Stimulated activated CD8-positive, alpha-beta memory T cell treated with anti-CD3 and anti-CD28 coated beads, Interleukin-15, amount 100 ng/mL, for 4 hours (primary cell): Measurements from ENCODE around the gene HIPK1.

Experiments
- DNase-seq, 2 donors: peaks; one replicate each; pipeline ENCODE4 v3.0.0-alpha.2; 2020; ENCODE audit warnings: low read depth in 2 of 2

HIPK1 gene

DNA sequence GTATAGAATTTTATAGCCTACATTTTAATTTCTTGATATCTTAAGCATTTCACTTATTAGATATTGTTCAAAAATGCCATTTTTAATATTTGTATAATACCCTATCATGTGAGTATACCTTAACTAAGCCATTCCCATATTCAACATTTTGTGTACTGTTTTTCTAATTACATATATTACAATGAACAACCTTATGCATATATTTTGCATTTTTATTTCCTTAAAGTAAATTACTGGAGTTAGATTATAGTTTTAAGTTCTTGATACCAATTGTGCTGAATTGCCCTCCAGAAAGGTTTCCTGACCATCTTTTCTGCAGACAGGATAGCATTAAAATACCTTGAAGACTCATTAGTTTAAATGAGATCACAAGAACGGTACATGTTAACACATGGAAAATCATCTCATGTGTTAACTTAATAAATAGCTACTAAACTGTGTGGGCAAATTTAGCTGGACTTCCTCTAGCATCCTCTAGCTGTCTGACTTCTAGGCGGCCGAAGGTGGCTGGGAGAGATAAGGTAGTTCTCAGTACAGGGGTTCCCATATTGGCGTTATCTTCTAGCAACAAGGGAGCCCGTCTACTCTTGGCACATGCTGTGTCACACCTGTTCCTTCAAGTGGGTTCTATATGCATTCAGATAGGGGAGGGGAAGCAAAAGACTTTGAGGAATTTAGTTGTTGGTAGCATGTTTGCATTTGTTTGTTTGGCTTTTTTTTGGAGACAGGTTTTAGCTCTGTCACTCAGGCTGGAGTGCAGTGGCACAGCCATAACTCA lies 15.0 kb upstream of the HIPK1 start:
- no peak for DNase-seq

DNA sequence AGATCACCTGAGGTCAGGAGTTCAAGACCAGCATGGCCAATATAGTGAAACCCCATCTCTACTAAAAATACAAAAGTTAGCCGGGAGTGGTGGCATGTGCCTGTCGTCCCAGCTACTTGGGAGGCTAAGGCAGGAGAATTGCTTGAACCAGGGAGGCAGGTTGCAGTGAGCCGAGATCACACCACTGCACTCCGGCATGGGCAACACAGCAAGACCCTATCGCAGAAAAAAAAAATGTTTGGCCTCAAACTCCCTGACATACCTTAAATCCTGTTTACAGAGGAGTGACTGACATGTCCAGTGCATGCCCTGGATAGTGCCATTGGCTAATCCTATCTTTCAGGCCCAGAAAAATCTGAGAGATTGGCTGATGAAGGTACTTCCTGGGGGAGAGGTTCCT lies 12.2 kb upstream of the HIPK1 start:
- no peak for DNase-seq

DNA sequence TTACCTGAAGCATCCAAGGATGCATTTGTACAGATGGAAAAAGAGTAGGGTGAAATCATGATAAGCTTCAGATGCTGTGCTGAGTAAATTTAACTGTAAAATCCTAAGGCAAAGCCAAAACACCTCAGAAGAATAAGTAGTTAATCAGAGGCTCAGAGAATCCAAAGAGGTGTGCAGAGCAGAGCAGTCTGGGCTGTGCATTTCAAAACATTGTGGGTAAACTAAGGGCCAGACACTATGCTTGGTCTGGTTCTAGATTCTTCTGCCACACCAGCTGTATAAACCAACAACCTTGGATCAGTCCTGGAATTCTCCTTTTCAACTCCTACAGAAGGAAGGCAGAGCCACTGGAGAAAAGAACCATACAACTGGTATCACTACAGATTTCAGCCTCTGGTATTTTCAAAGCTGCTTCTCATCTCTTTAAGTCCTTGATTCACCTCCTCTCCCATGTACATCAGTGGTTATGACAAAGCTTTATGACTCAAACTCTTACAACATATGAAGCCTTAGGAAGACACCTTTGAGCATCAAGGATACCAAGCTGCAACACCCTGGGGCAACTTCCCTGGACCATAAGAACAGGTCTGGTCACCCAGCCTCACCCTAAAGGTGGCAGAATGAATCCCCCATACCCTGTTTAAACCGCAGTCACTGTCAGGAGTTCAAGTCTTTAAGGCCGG lies 11.6 kb upstream of the HIPK1 start:
- no peak for DNase-seq

DNA sequence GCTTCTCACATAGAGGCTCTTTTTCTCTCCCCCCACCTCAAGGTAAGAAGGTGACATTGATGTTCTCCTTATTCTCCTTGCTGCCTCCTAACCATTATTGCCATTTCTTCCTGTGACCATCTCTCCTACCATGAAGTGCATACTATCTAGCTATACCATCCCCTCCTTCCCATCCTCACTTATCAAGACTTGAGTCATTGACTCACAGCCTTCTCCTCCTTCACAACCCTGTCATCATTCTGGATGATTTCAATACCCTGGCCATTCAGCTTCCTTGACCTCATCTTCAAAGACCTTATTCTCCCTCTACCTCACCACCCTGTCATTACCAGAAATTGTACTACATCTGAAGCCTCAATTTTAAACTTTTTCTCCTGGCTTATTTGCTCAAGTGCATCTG lies 10.9 kb upstream of the HIPK1 start:
- no peak for DNase-seq

DNA sequence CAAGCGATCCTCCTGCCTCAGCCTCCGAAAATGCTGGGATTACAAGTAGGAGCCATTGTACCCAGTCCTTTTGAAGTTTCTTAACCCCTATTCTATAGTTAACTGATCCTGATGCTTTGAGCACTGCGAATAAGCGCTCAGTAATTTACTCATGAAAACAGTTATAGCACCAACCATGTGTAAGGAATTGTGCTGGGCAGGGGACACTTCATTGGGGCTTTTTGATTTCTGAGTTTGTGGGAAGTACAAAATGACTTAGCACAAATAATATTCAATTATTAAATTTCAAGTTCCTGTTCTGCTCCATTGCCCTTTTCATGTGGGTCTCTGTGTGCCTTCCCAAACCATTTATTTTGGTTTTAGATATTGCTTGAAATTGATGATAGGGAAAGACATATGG lies 6.2 kb upstream of the HIPK1 start:
- no peak for DNase-seq

DNA sequence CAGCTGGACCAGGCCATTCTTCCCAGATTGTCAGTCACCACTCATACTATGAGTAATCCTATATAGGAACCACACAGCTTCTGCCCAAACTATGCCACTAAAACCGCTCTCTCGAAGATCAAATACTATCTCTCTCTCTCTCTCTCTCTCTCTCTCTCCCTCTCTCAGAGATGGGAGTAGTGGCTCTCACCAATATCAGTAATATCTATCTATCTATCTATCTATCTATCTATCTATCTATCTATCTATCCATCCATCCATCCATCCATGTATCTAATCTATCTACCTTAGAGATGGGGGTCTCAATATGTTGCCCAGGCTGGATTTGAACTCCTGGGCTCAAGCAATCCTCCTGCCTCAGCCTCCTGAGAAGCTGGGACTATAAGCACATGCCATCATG lies 4.7 kb upstream of the HIPK1 start:
- no peak for DNase-seq

DNA sequence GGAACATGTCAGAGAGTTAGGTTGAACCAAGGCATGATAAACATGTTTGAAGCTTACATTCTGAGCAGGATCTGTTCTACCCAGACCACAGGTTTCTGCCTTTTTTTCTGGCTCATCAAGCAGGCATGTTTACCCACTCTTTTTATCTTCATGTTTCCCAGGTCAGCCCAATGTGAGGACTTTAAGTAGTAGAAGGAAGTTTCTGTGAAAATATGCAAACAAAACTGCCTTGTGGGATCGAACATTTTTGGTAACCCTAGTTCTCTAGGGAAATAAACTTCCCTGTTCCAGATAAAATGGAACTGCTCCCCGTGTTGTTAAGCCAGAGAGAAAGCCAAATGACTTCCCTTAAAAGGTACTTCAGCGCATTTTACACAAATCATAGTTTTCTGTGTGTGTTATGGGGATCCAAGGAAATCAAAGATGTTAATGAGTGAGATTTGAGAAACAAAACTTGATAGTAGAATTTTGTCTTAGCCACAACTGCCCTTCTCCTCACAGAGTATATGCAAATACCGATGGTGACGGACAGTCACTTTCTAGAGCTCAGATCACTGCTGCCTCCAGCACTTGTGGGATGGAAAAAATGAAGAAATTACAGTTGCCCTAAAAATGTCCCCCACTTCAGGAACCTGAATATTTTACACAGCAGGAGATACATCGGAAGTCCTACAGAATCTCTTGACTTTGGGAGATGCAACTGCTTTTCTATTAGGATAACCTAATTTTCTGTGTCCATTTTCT lies 765 bp upstream of the HIPK1 start:
- DNase-seq: no peak

DNA sequence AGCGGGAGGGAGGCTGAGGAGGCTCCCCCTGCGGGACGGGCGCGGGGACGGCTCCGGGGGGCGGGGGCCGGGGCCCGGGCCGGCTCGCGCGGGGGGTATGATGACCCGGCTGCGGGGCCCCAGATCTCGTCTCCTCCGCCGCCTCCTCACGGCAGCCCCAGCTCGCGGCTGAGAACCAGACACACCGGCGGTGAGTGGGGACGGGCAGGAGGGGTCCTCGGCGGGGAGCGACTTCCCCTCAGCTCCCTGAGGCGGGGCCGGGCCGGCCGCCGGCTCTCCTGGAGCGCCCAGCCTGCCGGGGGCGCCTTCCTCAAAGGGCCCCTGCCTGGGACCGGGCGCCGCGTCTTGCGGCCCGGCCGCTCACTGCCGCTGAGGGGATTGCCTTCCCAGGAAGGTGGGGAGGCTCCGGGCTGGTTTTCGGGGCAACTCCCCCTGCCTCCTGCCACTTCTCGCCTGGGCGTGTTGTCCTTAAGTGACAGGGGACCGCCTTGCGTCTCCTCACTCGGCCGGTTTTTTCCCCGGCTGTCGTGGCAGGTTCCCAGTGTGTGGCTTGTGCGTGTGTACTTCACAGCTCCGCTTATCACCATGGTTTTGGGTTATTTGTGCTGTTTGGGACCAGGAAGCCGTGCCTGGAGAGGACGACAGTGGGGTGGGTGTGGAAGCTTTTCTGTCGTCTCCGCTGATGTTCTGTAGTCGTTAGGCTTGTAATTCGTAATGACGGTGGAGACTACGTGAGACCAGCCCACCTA lies 800 bp downstream of the HIPK1 start:
- peak; percentile 36 to 45 for DNase-seq

DNA sequence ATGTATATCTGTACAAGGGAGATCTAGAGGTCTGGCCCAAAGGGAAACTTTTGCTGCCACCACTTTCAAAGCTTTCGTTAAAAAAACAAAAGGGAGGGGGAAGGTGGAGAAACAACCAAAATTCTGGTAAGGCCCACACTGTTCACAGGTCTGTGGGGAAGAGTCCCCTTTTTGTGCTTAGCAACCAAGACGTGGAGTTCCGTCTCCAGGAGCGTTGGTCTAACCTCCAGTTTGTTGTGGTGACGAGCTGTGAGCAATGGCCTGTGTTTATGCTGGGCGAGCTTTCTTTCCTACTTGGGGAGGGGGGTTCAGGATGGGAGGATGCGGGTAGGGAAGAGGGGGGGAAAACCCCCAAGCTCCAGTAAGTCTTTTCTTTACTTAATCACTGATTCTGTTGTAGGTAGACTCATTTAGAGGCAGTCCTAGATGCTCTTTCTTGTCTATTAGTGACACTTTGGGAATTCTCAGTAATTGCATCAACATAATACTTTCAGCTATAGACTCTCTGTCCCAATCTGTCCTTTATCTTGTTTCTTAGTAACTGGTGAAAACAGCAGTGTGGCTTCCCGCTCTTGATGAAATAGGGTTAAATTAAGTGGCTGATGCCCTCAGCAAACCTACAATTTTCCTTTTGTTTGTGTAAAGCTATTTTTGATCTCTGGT lies 1.5 kb downstream of the HIPK1 start:
- DNase-seq: peak; percentile 39 to 53

DNA sequence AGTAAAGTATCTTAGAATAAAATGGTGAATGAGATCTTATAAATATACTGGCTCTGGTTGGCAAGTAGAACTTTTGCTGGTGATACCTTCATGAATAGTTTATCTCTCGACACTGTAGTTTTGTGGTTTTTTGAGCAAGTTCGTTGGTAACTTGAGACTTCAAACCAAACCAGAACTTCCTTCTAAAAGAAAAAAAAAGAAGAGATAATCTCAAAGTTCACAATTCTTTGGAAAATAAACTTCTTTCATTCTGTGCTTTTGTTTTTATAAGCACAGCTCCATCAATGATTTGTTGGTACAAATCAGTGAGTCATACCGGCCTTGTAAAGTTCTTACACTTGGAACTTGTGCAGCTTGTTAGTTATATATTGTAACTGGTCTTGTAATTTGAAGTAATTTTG lies 2.3 kb downstream of the HIPK1 start:
- no peak for DNase-seq

DNA sequence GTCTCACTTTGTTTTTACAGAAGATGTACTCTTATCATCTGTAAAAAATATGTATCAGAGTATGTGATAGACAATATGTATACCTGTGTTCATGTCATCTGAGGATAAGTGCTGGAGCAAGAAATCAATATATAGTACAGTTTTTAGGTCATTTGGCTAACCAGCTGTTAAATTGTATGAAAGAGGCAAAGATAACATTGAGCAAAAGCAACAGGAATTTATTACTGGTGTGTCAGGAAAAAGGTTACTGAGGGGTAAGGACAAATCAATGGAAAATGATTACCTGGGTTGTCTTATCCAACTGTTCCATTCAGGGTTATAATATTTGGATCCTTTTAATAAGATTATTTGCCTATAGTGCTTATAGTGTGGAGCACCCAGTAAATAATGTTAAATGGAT lies 4.9 kb downstream of the HIPK1 start:
- no peak for DNase-seq

DNA sequence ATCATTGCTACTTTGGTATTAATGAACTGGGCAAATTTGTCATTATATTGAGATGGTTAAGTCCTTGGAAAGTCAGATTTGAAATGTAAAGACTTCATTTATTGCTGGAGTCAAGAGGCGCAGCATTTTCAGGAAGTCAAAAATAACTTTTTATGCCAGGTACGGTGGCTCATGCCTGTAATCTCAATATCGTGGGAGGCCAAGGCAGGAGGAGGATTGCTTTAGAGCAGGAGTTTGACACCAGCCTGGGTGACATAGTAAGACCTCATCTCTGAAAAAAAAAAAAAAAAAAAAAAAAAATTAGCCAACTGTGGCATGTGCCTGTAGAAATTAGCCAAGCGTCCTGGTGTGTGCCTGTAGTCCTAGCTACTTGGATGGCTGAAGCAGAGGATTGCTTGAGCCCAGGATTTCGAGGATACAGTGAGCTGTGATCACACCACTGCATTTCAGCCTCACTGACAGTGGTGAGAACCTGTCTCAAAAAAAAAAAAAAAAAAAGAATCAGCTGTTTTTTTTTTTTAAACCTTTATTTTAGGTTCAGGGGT lies 5.5 kb downstream of the HIPK1 start:
- no peak for DNase-seq

DNA sequence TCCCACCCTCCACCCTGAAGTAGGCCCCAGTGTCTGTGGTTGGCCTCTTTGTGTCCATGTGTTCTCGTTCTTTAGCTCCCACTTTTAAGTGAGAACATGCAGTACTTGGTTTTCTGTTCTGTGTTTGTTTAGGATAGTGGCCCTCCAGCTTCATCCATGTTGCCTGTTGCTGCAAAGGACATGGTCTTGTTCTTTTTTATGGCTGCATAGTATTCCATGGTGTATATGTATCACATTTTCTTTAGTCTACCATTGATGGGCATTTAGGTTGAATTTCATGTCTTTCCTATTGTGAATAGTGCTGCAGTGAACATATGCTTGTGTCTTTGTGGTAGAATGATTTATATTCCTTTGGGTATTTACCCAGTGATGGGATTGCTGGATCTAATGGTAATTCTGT lies 6.1 kb downstream of the HIPK1 start:
- no peak for DNase-seq

DNA sequence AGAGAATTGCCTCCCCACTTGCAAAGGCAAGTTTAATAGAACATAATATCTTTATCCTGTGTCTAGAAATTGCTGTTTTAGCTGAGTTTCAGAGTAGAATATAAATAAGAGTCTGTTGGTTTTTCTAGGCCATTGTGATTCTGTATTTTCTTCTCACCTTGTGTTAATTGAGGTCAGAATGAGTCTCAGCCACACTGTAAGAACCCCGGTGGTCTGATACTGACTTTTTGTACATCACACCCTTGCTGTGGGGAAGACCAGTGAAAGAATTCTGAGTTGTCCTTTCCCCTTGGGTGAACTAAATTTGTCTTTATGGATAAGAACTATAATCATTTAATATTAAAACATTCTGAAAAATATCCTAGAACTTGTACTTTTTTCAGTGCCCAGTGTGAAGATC lies 6.8 kb downstream of the HIPK1 start:
- DNase-seq: no peak

DNA sequence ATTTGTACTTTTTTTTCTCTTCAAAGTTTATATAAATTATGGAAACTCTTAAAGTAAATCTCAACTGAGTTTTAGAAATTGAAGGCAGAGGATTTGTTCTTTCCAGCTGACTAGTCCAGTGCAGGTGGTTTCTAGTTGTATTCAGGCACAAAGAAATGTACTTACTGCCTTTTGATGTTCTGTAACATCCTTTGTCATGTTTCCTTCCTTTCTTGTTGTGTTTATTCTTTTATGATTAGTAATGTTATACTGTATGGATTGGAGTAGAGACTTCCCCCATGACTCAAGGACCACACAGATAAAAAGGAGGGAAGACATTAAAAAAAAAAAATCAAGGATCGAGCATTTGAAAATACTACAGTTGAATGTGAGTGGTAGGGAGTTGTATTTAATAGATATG lies 8.0 kb downstream of the HIPK1 start:
- DNase-seq: no peak

DNA sequence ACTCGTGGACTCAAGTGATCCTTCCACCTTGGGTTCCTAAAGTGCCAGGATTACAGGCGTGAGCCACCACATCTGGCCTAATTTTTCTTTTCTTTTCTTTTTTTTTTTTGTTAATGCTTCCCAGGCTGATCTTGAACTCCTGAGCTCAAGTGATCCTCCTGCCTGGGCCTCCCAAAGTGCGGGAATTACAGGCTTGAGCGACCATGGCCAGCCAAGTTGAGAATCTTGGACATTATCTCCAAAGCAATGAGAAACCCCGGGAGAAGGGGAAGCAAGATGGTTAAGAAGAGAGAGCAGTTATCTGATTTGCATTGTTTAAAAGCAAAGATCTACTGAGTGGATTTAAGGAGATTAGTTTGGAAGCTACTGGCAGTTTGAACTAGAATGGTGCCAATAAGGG lies 9.1 kb downstream of the HIPK1 start:
- DNase-seq: no peak

DNA sequence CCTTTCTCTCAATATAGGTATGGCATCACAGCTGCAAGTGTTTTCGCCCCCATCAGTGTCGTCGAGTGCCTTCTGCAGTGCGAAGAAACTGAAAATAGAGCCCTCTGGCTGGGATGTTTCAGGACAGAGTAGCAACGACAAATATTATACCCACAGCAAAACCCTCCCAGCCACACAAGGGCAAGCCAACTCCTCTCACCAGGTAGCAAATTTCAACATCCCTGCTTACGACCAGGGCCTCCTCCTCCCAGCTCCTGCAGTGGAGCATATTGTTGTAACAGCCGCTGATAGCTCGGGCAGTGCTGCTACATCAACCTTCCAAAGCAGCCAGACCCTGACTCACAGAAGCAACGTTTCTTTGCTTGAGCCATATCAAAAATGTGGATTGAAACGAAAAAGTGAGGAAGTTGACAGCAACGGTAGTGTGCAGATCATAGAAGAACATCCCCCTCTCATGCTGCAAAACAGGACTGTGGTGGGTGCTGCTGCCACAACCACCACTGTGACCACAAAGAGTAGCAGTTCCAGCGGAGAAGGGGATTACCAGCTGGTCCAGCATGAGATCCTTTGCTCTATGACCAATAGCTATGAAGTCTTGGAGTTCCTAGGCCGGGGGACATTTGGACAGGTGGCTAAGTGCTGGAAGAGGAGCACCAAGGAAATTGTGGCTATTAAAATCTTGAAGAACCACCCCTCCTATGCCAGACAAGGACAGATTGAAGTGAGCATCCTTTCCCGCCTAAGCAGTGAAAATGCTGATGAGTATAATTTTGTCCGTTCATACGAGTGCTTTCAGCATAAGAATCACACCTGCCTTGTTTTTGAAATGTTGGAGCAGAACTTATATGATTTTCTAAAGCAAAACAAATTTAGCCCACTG lies 11.5 kb downstream of the HIPK1 start:
- peak in 1 of 2 donors; percentile 22 for DNase-seq

DNA sequence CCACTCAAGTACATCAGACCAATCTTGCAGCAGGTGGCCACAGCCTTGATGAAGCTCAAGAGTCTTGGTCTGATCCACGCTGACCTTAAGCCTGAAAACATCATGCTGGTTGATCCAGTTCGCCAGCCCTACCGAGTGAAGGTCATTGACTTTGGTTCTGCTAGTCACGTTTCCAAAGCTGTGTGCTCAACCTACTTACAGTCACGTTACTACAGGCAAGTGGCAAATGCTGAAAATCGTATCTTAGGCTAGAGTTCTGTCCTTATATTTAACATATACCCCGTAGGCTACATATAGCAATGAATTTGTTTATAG lies 12.1 kb downstream of the HIPK1 start:
- no peak for DNase-seq

DNA sequence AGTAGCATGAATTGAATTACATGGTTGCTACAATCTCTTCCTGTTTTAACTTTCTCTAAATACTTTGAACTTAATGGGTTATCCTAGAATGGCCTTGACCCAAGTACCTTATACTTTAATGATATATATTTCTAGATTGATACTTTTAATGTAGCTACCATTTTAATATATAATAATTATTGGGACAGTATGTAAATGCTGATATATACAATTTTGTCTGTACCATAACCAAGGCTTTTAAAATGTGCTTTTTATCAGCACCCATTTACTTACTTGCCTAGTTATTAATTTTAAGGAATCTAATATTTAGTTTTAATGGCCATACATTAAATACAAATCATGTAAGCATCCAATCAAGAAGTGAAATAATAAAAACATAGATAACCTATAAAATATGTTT lies 13.4 kb downstream of the HIPK1 start:
- no peak for DNase-seq

DNA sequence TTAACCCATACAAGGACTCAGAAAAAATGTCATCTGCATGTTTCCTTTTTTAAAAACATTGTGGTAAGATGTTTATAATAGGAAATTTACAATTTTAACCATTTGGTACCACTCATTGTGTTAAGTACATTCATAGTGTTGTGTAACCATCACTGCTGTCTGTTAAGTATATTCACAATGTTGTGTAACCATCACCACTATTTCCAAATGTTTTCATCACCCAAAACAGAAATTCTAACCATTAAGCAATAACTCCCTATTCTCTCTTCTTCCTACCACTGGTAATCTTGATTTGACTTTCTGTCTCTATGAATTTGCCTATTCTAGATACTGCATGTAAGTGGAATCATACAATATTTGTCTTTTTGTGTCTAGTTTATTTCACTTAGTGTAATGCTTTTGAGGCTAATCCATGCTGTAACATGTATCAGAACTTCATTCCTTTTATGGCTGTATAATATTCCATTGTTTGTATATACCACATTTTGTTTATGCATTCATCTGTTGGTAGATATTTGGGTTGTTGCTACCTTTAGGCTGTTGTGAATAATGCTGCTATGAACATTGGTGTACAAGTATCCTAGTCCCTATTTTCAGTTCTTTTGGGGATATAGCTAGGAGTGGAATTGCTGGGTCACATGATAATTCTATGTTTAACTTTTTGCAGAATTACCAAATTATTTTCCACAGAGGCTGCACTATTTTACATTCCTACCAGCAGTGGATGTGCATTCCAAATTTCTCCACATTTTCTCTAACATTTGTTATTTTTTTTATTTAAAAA lies 14.1 kb downstream of the HIPK1 start:
- DNase-seq: no peak
